GM12878 (cell line): ENCODE data around the gene TNP2. TPM values are rescaled to one million over a fixed set of nuclear protein-coding genes. Genes with fewer than 3 reads are reported as not detected.
A peak's percentile ranks its signal among the peaks of the same experiment; 100 is the strongest.

Source experiments
- CEBPB ChIP-seq, 2 experiments: fragments of 150-350 bp in 1 of 2; IDR thresholded peaks; 2 replicates each; pipeline ENCODE4 v1.6.1; 2012 to 2014; ENCODE audit warnings: low read depth in 2 of 2, low read length in 2 of 2, borderline replicate concordance in 1 of 2, inconsistent platforms in 1 of 2
- CHD2 ChIP-seq: IDR thresholded peaks from 2 replicates; pipeline ENCODE4 v1.6.1; 2011; ENCODE audit warnings: low read depth, low read length, improper control_type of control experiment, borderline replicate concordance
- CREM ChIP-seq: IDR thresholded peaks from 2 replicates; pipeline ENCODE4 v1.6.1; 2014; ENCODE audit warnings: antibody characterized with exemption, low read depth
- KDM1A ChIP-seq: fragments of 200-600 bp; sonication (generic); IDR thresholded peaks from 2 replicates; pipeline ENCODE4 v1.6.1; 2016; ENCODE audit warnings: borderline replicate concordance
- KLF5 ChIP-seq: fragments of 450-650 bp; IDR thresholded peaks from 2 replicates; pipeline ENCODE4 v1.6.1; 2014; ENCODE audit warnings: mild to moderate bottlenecking; ENCODE audit not compliant: partially characterized antibody
- NFYB ChIP-seq: IDR thresholded peaks from 2 replicates; pipeline ENCODE4 v1.6.1; 2011; ENCODE audit warnings: low read depth, mild to moderate bottlenecking, low read length, improper control_type of control experiment, moderate library complexity; ENCODE audit not compliant: insufficient read depth
- POU2F2 ChIP-seq: IDR thresholded peaks from 3 replicates; pipeline ENCODE4 v1.6.1; 2011; ENCODE audit warnings: low read depth, mild to moderate bottlenecking, low read length, borderline replicate concordance
- RAD51 ChIP-seq: fragments of 450-650 bp; IDR thresholded peaks from 2 replicates; pipeline ENCODE4 v1.6.1; 2016; ENCODE audit warnings: moderate library complexity, mild to moderate bottlenecking, inconsistent platforms
- SPI1 ChIP-seq: IDR thresholded peaks from 2 replicates; pipeline ENCODE4 v1.6.1; 2011; ENCODE audit warnings: low read depth, mild to moderate bottlenecking, low read length, moderate library complexity, borderline replicate concordance; ENCODE audit not compliant: insufficient read depth
- SUZ12 ChIP-seq: fragments of 200-600 bp; sonication (generic); IDR thresholded peaks from one replicate; pipeline ENCODE4 v1.6.1; 2018; ENCODE audit warnings: antibody characterized with exemption, mild to moderate bottlenecking; ENCODE audit not compliant: unreplicated experiment
- TCF7 ChIP-seq: IDR thresholded peaks from 2 replicates; pipeline ENCODE4 v1.6.1; 2014; ENCODE audit warnings: antibody characterized with exemption, borderline replicate concordance
- WRNIP1 ChIP-seq: IDR thresholded peaks from 2 replicates; pipeline ENCODE4 v1.6.1; 2011; ENCODE audit warnings: low read depth, low read length, improper control_type of control experiment, borderline replicate concordance
- YY1 ChIP-seq: IDR thresholded peaks from 2 replicates; pipeline ENCODE4 v1.6.1; 2011; ENCODE audit warnings: low read depth, mild to moderate bottlenecking, low read length
- polyA plus RNA-seq, 11 experiments: library from polyadenylated mRNA; depleted of rRNA in 4 of 11; unstranded in 6 of 11; stranded (reverse) in 5 of 11; fragments of >200 nt; fragmentation: Nextera tagmentation in 4 of 11; fragmentation: Illumina TruSeq in 1 of 11; extraction: Ambion mirVana in 4 of 11; extraction: Trizol in 1 of 11; gene quantifications; 1 replicate in 1 of 11; 2 replicates in 10 of 11; pipeline versions ENCODE4 v1.2.1 to v1.2.3, GENCODE V29; 2011 to 2016; ENCODE audit warnings: inconsistent platforms in 2 of 11, missing spikeins in 2 of 11, low read depth in 1 of 11
- total RNA-seq, 4 experiments: library from RNA; depleted of rRNA in 3 of 4; stranded (reverse); fragments of >200 nt in 3 of 4; fragmentation: Illumina TruSeq in 1 of 4; extraction: Trizol in 1 of 4; gene quantifications; 2 replicates each; pipeline versions ENCODE4 v1.2.1 to v1.2.3, GENCODE V29; 2013 to 2021
- TF ChIP-seq, protein P1 (sequence below): fragments of 450-650 bp; formaldehyde crosslinking; IDR thresholded peaks from 2 replicates; pipeline ENCODE4 v1.5.0; 2022; ENCODE audit warnings: mild to moderate bottlenecking, missing genetic modification characterization
- TF ChIP-seq, protein P2 (sequence below): fragments of 450-650 bp; conservative IDR thresholded peaks from 2 replicates; pipeline ENCODE4 v1.6.1; 2017; ENCODE audit warnings: mild to moderate bottlenecking, moderate library complexity
- TF ChIP-seq, protein P3 (sequence below): IDR thresholded peaks from 2 replicates; pipeline ENCODE4 v1.6.1; 2012; ENCODE audit warnings: low read length, inconsistent platforms
- TF ChIP-seq, protein P4 (sequence below): fragments of 450-650 bp; IDR thresholded peaks from 2 replicates; pipeline ENCODE4 v1.6.1; 2017; ENCODE audit warnings: borderline replicate concordance
- TF ChIP-seq, protein P5 (sequence below): fragments of 450-650 bp; IDR thresholded peaks from 2 replicates; pipeline ENCODE4 v1.6.1; 2017; ENCODE audit warnings: low read depth, mild to moderate bottlenecking, moderate library complexity

The TNP2 gene
- total and polyA plus RNA-seq, 10 of the 15 experiments (the other 5 are each of a cell fraction or from before 2014, with no cell fraction given) = not detected

DNA sequence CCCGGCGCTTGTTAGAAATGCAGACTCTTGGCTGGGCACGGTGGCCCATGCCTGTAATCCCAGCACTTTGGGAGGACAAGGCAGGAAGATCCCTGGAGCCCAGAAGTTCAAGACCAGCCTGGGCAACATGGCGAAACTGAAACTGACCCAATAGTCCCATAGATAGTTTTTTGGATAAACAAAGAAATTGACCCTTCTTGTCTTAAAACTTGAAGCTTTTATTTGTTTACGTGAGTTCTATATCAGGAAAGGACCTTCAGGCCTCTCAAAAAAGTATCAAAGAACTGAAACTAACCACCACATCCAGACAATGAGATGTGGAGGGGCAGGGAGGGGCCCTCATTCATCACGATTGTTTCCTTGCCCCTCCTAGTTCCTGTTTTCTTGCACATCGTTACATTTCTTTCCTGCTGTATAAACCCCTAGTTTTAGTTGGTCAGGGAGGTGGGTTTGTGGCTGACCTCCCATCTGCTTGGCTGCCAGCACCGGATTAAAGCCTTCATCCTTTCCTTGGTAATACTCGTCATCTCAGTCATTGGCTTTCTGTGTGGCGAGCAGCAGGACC lies 42.0 kb upstream of the TNP2 start (continued):
- TF ChIP-seq, protein P1, sequence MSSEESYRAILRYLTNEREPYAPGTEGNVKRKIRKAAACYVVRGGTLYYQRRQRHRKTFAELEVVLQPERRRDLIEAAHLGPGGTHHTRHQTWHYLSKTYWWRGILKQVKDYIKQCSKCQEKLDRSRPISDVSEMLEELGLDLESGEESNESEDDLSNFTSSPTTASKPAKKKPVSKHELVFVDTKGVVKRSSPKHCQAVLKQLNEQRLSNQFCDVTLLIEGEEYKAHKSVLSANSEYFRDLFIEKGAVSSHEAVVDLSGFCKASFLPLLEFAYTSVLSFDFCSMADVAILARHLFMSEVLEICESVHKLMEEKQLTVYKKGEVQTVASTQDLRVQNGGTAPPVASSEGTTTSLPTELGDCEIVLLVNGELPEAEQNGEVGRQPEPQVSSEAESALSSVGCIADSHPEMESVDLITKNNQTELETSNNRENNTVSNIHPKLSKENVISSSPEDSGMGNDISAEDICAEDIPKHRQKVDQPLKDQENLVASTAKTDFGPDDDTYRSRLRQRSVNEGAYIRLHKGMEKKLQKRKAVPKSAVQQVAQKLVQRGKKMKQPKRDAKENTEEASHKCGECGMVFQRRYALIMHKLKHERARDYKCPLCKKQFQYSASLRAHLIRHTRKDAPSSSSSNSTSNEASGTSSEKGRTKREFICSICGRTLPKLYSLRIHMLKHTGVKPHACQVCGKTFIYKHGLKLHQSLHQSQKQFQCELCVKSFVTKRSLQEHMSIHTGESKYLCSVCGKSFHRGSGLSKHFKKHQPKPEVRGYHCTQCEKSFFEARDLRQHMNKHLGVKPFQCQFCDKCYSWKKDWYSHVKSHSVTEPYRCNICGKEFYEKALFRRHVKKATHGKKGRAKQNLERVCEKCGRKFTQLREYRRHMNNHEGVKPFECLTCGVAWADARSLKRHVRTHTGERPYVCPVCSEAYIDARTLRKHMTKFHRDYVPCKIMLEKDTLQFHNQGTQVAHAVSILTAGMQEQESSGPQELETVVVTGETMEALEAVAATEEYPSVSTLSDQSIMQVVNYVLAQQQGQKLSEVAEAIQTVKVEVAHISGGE = no peak
- TF ChIP-seq, protein P2, sequence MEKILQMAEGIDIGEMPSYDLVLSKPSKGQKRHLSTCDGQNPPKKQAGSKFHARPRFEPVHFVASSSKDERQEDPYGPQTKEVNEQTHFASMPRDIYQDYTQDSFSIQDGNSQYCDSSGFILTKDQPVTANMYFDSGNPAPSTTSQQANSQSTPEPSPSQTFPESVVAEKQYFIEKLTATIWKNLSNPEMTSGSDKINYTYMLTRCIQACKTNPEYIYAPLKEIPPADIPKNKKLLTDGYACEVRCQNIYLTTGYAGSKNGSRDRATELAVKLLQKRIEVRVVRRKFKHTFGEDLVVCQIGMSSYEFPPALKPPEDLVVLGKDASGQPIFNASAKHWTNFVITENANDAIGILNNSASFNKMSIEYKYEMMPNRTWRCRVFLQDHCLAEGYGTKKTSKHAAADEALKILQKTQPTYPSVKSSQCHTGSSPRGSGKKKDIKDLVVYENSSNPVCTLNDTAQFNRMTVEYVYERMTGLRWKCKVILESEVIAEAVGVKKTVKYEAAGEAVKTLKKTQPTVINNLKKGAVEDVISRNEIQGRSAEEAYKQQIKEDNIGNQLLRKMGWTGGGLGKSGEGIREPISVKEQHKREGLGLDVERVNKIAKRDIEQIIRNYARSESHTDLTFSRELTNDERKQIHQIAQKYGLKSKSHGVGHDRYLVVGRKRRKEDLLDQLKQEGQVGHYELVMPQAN = peak; percentile 64; the same call in 1 of the 2 replicates
- TF ChIP-seq SUZ12 (no peak), RAD51 (no peak; the same call in 1 of the 2 replicates), CHD2 (peak; percentile 69; the same call in 1 of the 2 replicates), KDM1A (no peak), POU2F2 (peak; percentile 76; the same call in 2 of the 3 replicates), YY1 (0 out of 2 replicates have a peak, but pooled peaks have one; percentile 19), CEBPB (IDR thresholded peaks at IDR 0.05; ENCODE audit: borderline replicate concordance in 1 of 2, low read depth in 2 of 2, low read length in 2 of 2) (peak in 1 of 2 experiments; percentile 30; a peak in 1 of 4 replicates), KLF5 (no peak), CREM (peak; percentile 82; the same call in 1 of the 2 replicates), WRNIP1 (0 out of 2 replicates have a peak, but pooled peaks have one; percentile 24), NFYB (0 out of 2 replicates have a peak, but pooled peaks have one; percentile 14), TCF7 (peak; percentile 62; the same call in 1 of the 2 replicates), SPI1 (peak; percentile 93)
- TF ChIP-seq, protein P3, sequence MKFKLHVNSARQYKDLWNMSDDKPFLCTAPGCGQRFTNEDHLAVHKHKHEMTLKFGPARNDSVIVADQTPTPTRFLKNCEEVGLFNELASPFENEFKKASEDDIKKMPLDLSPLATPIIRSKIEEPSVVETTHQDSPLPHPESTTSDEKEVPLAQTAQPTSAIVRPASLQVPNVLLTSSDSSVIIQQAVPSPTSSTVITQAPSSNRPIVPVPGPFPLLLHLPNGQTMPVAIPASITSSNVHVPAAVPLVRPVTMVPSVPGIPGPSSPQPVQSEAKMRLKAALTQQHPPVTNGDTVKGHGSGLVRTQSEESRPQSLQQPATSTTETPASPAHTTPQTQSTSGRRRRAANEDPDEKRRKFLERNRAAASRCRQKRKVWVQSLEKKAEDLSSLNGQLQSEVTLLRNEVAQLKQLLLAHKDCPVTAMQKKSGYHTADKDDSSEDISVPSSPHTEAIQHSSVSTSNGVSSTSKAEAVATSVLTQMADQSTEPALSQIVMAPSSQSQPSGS = peak; percentile 61; the same call in 1 of the 2 replicates
- TF ChIP-seq, protein P4, sequence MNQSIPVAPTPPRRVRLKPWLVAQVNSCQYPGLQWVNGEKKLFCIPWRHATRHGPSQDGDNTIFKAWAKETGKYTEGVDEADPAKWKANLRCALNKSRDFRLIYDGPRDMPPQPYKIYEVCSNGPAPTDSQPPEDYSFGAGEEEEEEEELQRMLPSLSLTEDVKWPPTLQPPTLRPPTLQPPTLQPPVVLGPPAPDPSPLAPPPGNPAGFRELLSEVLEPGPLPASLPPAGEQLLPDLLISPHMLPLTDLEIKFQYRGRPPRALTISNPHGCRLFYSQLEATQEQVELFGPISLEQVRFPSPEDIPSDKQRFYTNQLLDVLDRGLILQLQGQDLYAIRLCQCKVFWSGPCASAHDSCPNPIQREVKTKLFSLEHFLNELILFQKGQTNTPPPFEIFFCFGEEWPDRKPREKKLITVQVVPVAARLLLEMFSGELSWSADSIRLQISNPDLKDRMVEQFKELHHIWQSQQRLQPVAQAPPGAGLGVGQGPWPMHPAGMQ = peak; percentile 59; the same call in 1 of the 2 replicates
- TF ChIP-seq, protein P5, sequence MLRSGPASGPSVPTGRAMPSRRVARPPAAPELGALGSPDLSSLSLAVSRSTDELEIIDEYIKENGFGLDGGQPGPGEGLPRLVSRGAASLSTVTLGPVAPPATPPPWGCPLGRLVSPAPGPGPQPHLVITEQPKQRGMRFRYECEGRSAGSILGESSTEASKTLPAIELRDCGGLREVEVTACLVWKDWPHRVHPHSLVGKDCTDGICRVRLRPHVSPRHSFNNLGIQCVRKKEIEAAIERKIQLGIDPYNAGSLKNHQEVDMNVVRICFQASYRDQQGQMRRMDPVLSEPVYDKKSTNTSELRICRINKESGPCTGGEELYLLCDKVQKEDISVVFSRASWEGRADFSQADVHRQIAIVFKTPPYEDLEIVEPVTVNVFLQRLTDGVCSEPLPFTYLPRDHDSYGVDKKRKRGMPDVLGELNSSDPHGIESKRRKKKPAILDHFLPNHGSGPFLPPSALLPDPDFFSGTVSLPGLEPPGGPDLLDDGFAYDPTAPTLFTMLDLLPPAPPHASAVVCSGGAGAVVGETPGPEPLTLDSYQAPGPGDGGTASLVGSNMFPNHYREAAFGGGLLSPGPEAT = peak; percentile 77
